ENCODE results near the gene TBC1D1. TPM values are rescaled to one million over a fixed set of nuclear protein-coding genes. Genes with fewer than 3 reads are reported as not detected.

Gene TBC1D1
- total RNA-seq, 4 donors from 2014 or later, result 206 to 258 (median 221) TPM

DNA sequence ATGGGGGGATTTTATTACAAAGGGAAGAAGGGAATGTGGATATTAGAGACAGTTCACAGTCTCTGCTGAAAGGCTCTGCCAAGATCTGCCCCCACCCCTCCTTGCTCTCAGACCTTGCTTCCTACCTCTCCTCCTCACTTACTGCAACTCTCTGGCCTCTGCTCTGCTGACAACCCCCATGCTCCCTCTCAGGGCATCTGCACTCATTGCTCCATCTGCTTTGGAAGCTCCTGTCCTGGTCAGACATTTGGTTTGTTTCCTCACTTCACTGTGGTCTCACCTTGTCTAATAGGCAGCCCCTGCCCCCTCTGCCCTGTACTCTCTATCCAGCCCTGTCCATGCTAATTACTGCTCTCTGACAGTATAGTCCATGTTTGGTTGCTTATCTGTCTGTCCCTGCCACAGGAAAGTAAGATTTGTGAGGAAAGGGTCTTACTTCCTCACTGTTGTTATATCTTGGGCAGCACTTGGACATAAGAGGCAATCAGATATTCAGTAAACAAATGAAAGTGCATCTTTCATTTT, 258.6 kb downstream of the TBC1D1 start:
- Histone ChIP-seq H3K27me3 (no peaks in the 10 kb centered on the region), H3K36me3 (no peaks in the 10 kb centered on the region), H3K9me3 (no peaks in the 10 kb centered on the region), H3K4me3 (no peak overlapping the region), H3K27ac (replicated peaks in 1 of 4) (no peak overlapping the region), H3K4me1 (peaks cover 11 to 32% (median 22%) of the 10 kb centered on the region in 4 donors)
- intact Hi-C loops (cut with DNase I), result no loop called here
- TF ChIP-seq POLR2AphosphoS5 (IDR thresholded peaks at IDR 0.05) (no peak), POLR2A (IDR thresholded peaks at IDR 0.05; ENCODE audit: low read depth) (no peak), EP300 (IDR thresholded peaks at IDR 0.05) (no peak)
- TF ChIP-seq, protein P1, sequence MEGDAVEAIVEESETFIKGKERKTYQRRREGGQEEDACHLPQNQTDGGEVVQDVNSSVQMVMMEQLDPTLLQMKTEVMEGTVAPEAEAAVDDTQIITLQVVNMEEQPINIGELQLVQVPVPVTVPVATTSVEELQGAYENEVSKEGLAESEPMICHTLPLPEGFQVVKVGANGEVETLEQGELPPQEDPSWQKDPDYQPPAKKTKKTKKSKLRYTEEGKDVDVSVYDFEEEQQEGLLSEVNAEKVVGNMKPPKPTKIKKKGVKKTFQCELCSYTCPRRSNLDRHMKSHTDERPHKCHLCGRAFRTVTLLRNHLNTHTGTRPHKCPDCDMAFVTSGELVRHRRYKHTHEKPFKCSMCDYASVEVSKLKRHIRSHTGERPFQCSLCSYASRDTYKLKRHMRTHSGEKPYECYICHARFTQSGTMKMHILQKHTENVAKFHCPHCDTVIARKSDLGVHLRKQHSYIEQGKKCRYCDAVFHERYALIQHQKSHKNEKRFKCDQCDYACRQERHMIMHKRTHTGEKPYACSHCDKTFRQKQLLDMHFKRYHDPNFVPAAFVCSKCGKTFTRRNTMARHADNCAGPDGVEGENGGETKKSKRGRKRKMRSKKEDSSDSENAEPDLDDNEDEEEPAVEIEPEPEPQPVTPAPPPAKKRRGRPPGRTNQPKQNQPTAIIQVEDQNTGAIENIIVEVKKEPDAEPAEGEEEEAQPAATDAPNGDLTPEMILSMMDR (IDR thresholded peaks at IDR 0.05), result no peak
- no peak for DNase-seq (ENCODE audit: extremely low spot score)

DNA sequence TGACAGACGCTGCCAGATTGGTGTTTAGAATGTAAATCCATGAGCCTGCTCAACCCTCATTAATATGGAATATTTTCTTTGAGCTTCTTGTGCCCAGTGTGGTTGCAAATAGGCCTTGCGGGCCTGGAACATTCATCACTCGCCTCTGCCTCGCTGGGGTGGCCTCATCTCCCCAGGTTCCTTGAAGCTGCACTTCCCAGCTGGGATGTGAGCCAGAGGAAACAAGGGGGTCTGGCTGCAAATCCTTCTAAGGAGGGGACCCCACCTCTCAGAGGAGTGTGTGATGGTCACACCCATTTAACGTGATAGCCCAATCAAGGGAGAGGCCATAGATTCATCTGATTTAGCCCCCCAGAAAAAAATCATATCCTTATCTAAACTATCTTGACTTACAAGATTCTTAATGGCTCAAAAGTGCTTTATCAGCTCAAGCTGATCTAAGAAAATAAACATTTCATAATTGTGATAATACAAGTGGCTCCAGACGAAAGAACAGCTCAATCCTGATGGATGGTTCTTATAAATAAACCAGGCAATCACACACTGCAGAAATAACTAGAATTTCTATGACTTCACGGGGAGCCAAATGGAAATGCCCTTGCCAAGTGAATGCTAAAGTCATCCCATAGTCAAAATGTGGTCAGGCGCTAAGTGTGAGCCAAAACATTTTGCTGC, 259.2 kb downstream of the TBC1D1 start:
- Histone ChIP-seq H3K9me3 (no peaks in the 10 kb centered on the region), H3K27me3 (no peaks in the 10 kb centered on the region), H3K4me1 (peaks cover 17 to 37% (median 25%) of the 10 kb centered on the region in 4 donors), H3K4me3 (no peak overlapping the region), H3K36me3 (no peaks in the 10 kb centered on the region), H3K27ac (replicated peaks in 1 of 4) (peak overlapping the region in 2 of 4 donors; percentile 15 to 22)
- no peak for TF ChIP-seq POLR2AphosphoS5 (IDR thresholded peaks at IDR 0.05)
- no peak for TF ChIP-seq POLR2A (IDR thresholded peaks at IDR 0.05; ENCODE audit: low read depth)
- no peak for TF ChIP-seq EP300 (IDR thresholded peaks at IDR 0.05)
- TF ChIP-seq, protein P1 (IDR thresholded peaks at IDR 0.05), result no peak
- WGBS, result 38% methylated on average over 8 of the region's 8 CpGs
- no peak for DNase-seq (ENCODE audit: extremely low spot score)
- intact Hi-C loops (cut with DNase I), result no loop called here

DNA sequence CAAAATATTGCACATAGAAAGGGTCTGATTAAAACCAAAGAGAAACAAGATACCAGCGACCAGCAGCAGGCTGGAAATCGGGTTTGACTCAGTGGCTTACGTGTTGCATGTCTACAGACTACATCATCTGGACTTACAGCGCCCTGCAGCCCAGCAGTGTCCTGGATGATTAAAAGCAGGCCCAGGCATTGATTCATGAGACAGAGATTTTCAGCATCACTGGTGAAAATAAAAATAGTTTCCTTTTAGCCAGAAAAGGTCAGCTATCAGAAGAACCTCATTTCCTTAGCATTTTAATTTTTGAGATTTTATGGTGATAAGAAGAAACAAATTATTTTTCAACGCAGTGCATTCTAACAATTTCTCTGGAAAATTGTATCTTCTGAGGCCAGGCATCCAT, 259.9 kb downstream of the TBC1D1 start:
- no peak overlapping the region for H3K4me3 ChIP-seq
- H3K27ac ChIP-seq (replicated peaks in 1 of 4), result no peak overlapping the region
- H3K4me1 ChIP-seq, result peaks cover 20 to 34% (median 31%) of the 10 kb centered on the region in 4 donors
- no peaks in the 10 kb centered on the region for H3K36me3 ChIP-seq
- no peaks in the 10 kb centered on the region for H3K9me3 ChIP-seq
- TF ChIP-seq EP300 (IDR thresholded peaks at IDR 0.05) (no peak), POLR2AphosphoS5 (IDR thresholded peaks at IDR 0.05) (no peak), POLR2A (IDR thresholded peaks at IDR 0.05; ENCODE audit: low read depth) (no peak)
- TF ChIP-seq, protein P1 (IDR thresholded peaks at IDR 0.05), result no peak
- DNase-seq (ENCODE audit: extremely low spot score), result no peak
- 66% methylated on average over 5 of the region's 5 CpGs for WGBS
- intact Hi-C loops (cut with DNase I), result no loop called here
- H3K27me3 ChIP-seq, result no peaks in the 10 kb centered on the region

DNA sequence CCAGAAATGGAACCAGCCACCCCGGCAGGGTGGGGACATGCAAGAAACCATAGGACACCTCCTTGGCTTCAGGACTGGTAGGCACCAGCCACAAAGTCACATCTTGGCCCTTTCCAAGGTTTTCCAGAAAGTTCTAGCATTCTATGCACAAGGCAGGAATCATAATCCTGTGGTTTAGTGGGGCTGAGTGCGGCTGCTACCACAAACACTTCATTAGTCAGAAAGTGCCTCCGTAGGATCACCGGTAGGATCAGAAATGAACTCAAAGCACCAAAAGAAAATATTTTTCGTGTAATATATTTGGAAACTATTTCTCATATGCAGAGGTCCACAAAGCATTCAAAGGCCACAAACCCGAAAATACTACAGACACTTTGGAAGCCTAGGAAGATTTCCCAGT, 261.0 kb downstream of the TBC1D1 start:
- WGBS, result 92% methylated on average over 6 of the region's 6 CpGs
- Histone ChIP-seq H3K27ac (replicated peaks in 1 of 4) (no peak overlapping the region), H3K27me3 (no peaks in the 10 kb centered on the region), H3K36me3 (no peaks in the 10 kb centered on the region), H3K4me1 (peaks cover 24 to 34% (median 32%) of the 10 kb centered on the region in 4 donors), H3K4me3 (no peak overlapping the region), H3K9me3 (no peaks in the 10 kb centered on the region)
- DNase-seq (ENCODE audit: extremely low spot score), result no peak
- TF ChIP-seq EP300 (IDR thresholded peaks at IDR 0.05) (no peak), POLR2A (IDR thresholded peaks at IDR 0.05; ENCODE audit: low read depth) (no peak), POLR2AphosphoS5 (IDR thresholded peaks at IDR 0.05) (no peak)
- TF ChIP-seq, protein P1 (IDR thresholded peaks at IDR 0.05), result no peak
- intact Hi-C loops (cut with DNase I), result no loop called here

All from esophagus muscularis mucosa (tissue), 4 donors.